A673 (cell line): ENCODE results near the gene CFHR5.

Source experiments
- CTCF ChIP-seq: fragments of 300-800, 200-600 bp; sonication (generic); conservative IDR thresholded peaks from 2 replicates; pipeline ENCODE4 v1.5.1; 2017; ENCODE audit warnings: low read depth, mild to moderate bottlenecking, antibody characterized with exemption, low read length, moderate library complexity, mixed read lengths
- EZH2 ChIP-seq: fragments of 200-600 bp; sonication (generic); IDR thresholded peaks from 2 replicates; pipeline ENCODE4 v1.6.1; 2017; ENCODE audit warnings: borderline replicate concordance, low read depth, mild to moderate bottlenecking, mixed read lengths, antibody characterized with exemption, low read length; ENCODE audit not compliant: poor library complexity, severe bottlenecking

GRCh38 chr1:196951711-196952394, 25.5 kb upstream of the CFHR5 start:
- no peak for TF ChIP-seq CTCF
- no peak for TF ChIP-seq EZH2
